Dermis blood vessel endothelial cell (primary cell): Measurements from ENCODE around the gene HEPN1. TPM values are rescaled to one million over a fixed set of nuclear protein-coding genes. Genes with fewer than 3 reads are reported as not detected.

ENCODE experiments used
- DNase-seq: peaks from one replicate; pipeline ENCODE4 v3.0.0; 2010
- total RNA-seq: library from RNA; depleted of rRNA; stranded (reverse); fragments of >200 nt; gene quantifications from 2 replicates; pipeline ENCODE4 v1.2.3, GENCODE V29; 2014

Gene HEPN1
- total RNA-seq, 1 donor from 2014 or later: not detected

DNA sequence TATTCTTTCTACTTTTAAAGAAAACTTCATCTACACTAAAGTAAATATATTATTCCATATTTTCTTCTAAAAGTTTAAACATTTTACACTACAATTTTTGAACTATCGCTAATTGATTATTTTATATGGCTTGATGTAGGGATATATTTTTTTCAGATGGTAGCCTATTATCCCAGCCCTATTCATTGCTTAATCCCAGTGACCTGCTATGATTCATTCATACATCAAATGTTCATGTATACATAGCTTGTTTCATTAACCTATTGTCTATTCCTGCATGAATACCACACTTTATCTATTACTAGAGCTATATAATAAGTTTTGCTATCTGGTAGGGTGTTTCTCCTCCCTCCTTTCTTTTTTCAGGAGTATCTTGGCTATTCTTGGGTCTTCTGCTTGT lies 16.4 kb upstream of the HEPN1 start:
- no peak for DNase-seq

DNA sequence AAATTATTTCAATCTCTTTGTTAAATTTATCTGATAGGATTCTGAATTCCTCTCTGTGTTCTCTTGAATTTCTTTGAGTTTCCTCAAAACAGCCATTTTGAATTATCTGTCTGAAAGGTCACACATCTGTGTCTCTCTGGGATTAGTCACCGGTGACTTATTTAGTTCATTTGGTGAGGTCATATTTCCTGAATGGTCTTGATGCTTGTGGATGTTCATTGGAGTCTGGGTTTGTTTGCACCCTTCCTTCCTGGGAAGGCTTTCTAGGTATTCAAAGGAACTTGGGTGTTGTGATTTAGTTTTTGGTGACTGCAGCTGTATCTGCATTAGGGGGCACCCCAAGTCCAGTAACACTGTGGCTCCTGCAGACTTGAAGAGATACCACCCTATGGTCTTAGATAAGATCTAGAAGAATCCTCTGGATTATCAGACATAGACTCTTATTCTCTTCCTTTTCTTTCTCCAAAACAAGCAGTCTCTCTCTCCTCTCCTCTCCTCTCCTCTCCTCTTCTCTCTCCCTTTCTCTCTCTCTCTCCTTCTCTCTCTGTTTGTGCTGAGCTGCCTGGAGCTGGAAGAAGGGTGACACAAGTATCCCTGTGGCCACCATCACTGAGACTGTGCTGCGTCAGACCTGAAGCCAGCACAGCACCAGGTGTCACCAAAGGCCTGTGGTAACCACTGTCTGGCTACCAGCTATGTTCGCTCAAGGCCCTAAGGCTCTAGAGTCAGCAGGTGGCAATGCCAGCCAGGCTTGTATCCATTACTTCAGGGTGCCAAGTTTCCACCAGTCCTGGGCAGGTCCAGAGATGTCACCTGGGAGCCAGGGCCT lies 3.3 kb upstream of the HEPN1 start:
- peak; percentile 83 for DNase-seq

DNA sequence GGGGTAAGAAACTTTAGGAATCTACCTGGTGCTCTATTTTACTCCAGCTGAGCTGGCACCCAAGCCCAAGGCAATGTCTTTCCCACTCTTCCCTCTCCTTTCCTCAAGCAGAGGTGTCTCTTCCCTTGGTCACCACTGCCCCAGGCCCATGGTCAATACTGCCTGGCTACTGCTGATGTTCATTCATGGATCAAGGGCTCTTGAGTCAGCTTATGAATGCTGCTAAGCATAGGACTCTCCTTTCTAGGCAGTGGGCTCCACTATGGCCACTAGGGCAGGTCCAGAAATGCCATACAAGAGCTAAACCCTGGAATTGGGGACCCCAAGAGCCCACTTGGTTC lies 2.7 kb upstream of the HEPN1 start:
- no peak for DNase-seq

DNA sequence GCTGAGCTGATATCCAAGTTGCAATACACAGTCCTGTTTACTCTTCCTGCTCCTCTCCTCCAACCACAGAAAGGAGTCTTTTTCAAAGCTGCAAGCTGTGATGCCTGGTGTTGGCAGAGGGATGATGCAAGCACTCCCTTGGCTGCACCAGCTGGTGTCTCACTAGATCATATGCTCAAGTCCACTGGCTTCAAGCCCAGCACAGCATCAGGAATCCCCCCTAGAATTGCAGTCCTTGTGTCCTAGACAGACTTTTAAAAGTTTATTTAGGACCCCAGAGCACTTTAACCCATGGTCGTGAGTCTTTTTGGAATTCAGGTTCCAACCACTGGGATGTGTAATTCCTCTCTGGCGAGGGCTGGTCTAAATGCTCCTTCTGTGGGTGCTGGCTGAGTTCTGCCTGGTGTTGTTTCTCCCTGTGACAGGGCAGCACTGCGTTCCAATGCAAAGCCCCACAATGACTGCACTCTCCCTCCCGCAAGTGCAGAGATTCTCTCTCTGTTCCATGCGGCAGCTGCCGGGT lies 1.9 kb upstream of the HEPN1 start:
- no peak for DNase-seq

DNA sequence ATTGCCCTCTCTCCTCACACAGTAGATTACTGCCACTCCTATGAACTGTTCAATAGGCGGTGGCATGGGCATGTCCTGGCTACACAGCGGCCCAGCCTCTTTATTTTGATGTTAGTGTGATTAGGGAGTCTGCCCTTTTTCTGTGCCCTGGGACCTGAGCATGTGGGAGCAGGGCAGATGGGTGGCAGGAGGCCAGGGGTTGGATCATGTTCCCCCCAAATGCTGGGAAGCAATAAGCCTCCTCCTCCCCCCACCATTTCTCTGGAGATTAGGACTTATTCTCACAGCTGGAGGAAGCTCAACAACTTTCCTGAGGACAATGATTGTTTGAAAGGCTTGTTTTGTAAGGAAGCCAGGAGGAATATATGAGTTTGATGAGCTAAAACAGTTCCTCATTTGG lies 848 bp downstream of the HEPN1 start:
- no peak for DNase-seq

DNA sequence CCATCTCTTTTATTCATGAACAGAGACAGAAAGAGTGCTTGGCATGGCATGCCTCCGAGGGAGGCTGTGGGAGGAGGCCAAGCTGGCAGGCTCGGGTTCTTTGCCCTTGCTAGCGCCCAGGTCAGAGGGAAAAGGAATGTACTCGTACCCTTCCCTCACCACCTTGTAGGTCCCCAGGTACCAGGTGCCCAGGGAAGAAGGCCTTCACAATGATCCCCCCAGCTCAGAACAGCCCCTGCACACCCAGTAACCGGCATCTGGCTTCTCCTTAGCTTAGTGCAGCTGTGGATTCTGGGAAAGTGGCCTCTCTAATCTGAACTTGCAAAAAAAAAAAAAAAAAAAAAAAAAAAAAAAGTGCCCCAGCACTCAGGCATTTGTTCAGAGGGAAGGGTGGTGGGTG lies 1.3 kb downstream of the HEPN1 start:
- no peak for DNase-seq

DNA sequence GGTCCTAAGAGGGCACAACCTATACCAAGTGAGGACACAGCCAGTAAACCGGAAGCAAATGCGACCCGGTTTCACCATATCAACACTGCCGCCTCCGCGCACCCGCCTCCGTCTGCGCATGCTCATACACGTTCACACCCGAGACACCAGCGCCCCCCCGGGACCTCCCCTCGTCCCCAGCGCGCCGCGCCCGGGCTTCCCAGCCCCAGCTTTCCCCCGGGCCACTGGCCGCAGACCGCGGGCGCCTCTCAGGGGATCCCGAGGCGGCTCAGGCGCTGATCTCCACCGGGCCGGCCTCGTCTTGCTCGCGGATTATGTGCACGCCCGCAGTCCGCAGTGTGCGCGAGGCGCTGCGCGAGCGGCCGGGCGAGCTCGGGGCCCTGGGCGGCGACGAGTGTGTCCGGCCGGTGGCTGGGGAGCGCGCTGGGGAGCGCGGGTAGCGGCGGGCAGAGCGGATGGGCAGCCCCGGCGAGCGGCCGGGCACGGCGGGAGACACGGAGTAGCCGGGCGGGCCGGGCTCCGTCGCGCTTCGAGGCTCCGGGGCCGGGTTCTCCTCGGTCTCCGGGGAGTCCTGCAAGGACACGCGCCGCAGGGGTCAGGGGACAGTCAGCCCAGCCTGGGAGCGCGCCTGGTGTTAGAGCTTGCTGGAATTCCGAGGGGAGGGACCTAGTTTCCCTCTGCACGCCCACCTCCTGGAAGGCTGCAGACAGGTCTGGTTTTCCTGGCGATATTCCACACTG lies 2.0 kb downstream of the HEPN1 start:
- DNase-seq: peak; percentile 84

DNA sequence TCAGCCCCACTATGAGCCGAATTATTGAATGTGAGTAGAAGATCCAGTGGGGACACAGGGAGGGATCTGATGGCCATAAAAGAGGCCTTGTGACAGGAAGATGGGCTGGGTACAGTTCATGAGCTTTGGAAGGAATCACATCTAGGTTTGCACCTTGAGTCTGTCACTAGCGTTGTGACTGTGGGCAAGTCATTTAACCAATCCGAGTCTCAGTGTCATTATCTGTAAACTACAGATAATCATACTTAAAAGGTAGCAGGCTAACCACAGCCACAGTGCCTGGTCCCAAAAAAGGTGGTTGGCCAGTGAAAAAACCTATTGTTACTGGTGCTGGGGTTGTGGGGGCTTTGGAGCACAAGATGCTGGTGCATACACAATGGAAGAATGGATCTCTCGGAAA lies 3.8 kb downstream of the HEPN1 start:
- DNase-seq: no peak

DNA sequence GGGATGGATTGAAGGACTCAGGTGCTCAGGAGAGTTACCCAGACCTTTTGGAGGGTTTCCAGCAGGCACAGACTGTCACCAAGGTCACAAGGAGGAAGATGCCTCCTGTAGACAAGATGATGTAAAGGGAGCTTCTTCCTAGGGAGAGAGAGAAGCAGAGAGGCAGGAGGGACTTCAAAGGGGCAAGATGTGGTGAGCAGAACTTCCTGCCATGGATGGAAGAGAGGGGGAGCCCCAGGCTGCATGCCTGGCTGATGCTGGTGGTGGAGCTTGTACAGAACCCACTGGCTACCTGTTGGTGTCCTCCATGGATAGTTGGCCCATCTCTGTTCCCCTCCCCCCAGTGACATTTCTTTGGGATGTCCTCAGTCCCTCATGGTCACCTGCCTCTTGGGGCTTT lies 4.2 kb downstream of the HEPN1 start:
- no peak for DNase-seq

DNA sequence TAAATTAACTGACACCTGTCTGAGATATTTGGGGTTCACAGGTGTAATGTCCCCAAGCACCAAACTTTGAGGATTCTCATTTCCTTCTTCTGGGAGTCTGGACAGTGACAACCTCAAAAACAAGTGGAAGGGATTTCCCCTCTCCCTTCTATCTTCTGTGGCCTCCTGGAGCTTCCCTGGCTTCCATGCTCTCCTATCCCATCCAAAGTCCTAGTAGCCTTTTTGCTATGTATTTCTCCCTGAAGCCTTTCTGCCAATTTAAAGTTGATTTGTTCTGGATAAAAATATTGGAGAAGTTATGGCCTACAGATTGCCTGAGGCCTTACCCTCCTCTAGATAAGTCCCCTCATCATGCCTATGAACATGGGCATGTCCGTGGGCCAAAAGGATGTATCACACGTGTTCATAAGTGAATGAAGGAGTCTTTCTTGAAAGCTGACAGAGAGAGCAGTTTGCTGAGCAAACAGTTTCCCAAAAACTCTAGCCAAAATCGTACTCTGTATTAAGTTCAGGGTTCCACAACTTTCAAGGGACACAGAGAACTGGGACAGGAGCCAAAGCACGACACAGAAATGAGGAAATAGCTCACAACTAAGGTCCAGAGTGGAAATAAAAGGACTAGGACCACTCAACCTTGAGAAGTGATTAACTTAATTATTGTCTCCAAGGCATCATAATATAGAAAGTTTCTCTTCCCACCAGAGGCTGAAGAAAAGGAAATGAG lies 10.1 kb downstream of the HEPN1 start:
- DNase-seq: no peak

DNA sequence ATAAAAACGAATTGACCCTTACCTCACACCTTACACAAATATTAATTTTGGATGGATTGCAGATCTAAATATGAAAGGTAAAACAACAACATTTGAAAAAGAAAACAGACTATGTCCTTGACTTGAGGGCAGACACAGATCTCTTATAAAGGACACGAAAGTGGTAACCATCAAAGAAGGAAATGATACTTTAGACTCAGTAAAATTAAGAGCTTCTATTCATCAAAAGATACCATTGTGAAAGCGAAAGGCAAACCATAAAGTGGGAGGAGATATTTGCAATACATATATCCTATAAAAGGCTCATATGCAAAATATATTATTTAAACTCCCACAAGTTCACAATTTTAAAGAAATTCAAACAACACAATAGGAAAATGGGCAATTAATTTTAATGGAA lies 11.7 kb downstream of the HEPN1 start:
- DNase-seq: no peak

DNA sequence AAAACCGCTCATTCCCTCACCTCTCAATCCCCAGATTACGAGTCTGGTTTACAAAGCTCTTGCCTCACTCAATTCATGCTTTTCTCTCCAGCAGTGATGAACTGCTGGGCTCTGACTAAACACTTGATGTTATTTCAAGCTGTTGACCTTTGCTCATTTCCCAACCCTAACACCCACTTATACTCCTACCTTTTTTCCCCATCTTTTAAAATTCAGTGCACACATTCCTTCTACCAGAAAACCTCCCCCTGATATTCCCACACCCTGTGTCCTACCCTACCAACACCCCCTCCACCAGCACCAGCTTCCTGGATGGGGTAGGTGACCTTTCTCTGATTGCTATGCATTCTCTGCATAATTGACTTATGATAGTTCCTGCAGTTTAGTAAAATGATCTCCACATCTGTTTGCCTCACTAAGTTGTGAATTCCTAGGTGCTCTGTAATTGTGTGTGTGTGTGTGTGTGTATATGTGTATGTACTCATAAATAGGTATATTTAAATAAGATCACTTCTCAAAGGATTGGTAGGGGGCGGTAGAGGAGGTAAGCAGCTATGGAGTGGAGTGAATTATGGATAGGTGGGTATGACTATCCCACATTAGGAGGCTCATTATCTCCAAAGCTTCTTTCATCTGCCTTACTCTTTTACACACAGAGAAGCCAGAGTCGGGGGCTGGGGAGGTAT lies 16.0 kb downstream of the HEPN1 start:
- peak; percentile 41 for DNase-seq

DNA sequence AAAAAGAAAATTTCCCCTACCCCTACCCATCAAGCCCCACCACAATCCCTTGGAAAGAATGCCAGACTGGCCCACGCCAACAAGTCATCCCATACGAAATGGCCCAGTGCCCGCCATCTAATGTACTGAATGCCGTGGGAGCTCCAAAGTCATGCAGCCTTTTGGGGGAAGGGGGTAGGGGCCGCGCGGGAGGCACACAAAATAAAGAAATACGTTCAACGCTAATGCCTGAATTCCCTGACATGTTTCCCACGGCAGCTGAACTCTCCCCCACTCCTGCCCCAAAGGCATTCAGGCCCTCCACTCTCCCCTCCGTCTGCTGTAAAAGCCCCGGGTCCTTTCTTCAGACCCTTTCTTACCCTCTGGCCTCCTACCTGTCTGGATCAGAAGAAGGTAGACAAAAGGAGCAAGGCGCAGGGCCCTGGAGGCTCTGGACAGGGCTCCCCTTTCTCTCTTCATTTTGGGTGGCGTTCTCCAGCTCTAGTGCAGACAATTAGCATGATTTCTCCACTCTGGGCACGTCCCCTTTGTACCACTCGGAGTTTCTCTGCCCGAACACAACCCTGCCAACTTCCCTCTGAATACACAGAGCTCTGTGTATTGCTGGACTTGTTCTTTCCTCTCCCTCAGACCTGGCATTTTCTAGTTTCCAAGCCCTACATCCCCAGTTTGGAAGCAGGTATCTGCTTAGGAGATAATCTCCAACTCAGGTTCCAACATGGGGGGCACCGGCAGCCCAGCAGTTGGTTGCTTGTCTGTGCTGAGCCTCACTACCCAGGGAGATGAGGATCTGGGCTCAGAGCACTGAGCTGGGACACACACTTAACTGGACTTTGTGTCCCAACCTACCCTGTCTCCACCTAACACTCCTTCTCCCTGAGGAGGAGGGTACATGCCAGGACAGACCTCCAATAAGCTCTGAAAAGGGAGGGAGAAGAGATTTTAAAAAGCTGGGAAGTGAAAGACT lies 16.8 kb downstream of the HEPN1 start, which contains the start of gene HEPACAM:
Gene HEPACAM, minus strand, starts transcription at position 500 of the 967 bp plus-strand sequence. Its CDS starts 41 bp downstream, at position 459.
- DNase-seq: no peak

DNA sequence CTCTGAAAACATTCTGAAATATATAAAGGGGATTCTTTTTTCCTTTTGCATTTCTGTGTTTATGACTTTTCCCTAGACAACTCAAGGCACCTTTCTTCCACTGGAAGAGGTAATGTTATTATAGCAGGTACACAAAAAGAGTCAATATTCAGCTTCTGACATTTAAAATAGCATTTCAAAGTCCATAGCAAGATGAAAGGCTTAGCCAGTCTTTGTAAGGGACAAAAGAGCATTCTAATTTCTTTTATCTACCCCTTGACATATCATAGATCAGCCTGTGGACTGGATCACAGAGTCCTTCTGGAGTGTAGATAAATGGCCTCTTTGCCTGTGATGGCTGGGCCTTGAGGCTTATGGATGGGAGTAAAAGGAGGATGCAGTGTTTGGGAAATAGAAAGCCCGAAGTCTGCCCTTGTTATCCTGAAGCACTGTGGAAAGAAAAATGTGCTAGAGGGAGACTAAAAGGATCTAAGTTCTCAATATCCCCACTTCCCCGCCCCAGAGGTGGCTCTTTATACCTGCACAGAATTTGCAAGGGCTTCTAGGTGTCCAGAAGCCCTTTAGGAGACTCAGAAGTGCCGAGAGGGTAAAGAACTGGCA lies 18.4 kb downstream of the HEPN1 start:
- no peak for DNase-seq

DNA sequence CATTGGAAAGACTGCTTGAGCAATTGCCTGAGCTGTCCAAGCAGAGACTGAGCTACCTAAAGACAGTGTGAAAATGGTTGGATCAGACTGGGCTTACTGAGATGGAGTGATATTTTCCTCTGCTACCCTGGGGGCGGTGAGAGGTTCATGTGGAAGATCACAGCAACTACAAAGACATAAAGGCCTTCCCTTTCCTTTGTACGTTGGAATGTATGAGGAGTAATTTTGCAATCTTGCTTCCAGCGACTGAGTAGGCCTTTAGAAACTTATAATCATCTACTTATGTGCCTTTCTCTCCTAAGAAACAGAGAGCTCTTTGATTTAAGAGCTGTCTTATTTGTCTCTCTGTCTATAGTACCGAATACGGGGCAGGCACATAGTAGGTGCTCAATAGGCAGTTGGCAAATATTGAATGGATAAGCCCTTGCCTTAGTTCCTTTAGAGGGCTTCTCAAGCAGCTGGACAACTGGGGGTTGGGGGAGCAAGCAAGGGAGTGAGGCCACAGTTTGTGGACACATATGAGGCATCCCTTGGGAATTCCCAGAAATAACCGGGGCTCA lies 19.2 kb downstream of the HEPN1 start:
- no peak for DNase-seq

DNA sequence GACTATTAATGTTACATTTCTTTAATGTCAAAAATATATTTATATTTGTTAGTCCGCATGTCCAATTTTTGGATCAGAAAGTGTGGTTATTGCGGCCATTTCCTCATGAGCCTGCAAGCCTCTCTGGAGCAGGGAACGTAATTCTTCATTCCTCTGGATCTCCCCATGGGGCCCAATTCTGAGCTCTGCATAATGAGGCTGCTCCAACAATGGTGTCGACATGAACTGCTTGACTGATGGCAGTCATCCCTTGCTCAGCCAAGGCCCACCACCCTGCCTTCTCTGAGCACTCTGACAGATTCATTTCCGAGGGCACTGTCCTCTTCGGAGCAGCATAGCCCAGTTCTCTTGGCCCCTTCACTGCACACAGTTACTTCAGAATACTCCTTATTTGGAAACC lies 19.9 kb downstream of the HEPN1 start:
- DNase-seq: no peak

DNA sequence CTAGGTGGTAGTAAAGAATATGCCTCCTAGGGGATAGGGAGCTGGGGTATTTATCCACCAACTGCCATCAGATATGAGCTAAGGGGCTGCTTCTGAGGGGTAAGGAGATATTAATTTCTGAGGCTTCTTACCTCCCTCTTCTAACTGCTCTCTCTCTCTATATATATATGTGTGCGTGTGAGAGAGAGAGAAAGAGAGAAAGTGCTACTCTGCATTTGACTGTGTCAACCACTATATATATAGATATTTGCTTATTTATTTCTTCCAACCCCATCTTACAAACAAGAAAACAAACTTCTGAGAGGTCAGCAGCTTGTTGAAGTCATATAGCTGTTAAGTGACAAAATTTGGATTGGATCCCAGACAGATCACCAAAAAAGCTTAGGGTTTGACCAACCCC lies 22.7 kb downstream of the HEPN1 start:
- no peak for DNase-seq

DNA sequence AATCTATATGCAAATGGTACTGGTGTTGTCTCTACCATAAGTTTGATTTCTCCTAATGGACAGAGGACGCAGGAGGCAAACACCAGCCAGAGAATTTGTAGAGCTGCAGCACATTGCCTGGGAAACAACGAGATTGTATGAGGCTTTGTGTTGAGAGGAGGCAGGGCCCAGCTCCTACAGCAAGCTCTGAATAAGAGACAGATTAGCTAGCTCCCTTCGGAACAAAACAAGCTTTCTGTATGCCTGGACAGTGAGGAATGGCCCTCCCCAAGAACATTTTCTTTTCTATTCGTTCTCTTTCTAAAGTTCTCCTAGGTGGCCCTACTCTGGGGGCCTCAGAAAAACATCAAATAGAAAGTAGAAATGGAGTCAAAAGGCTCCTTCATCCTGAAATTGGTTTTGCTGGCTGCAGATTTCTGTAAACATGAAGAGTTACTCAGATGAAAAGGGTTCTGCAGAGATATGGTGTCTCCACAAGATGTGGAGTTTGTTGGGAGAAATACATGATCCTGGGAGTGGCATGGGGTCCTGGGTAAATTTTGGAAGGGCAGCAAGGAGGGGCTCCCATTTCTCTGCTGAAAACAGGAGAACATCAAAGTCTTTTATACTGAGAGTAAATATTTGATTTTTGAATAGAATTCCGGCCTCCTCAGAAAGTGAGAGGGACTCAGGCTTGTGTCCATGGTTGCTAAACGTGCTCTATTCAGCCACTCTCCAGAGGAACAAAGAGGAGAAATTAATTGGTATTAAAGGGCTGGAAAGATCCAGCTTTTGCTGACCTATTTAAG lies 23.6 kb downstream of the HEPN1 start:
- DNase-seq: no peak

DNA sequence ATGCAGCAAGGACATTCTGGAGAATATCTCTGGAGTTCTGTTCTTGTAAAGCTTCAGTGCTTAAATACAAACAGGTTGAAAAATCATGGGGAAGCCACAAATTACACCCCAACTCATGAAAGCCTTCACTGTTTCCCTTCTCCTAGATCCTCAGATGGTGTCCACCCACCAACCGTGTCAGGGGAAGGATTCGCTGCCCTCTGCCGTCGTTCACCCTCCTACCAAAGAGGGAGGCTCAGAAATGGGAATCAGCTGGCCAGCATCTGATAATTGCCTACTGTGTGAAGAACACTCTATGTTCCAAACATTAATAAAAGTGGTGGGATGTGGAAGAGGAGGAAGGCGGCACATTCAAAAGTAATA lies 24.2 kb downstream of the HEPN1 start:
- peak; percentile 36 for DNase-seq

DNA sequence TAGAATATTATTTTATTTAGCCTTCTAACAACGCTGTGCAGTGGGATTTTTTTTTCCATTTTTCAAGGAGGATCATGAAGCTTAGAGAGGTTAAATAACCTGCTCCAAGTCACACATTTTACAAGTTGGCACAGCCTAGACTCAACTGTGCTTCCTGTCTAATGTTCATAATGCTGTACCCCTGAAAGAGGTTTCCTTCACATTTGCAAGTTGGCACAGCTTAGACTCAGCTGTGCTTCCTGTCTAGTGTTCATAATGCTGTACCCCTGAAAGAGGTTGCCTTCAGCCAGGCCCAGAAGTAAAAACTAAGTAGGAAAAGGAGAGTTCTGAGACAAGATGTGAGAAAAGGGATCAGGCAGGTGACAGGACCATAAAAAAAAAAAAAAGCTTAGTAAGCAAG lies 24.7 kb downstream of the HEPN1 start:
- peak; percentile 20 for DNase-seq
